GM19025 (cell line): ENCODE results near the gene PROK2.

Experiments
- ATAC-seq: cut with Tn5 transposase; IDR thresholded peaks from one replicate; pipeline ENCODE4 v1.9.1; 2021; ENCODE audit warnings: mild to moderate bottlenecking, low read depth, moderate library complexity; ENCODE audit not compliant: unreplicated experiment

The PROK2 gene

DNA sequence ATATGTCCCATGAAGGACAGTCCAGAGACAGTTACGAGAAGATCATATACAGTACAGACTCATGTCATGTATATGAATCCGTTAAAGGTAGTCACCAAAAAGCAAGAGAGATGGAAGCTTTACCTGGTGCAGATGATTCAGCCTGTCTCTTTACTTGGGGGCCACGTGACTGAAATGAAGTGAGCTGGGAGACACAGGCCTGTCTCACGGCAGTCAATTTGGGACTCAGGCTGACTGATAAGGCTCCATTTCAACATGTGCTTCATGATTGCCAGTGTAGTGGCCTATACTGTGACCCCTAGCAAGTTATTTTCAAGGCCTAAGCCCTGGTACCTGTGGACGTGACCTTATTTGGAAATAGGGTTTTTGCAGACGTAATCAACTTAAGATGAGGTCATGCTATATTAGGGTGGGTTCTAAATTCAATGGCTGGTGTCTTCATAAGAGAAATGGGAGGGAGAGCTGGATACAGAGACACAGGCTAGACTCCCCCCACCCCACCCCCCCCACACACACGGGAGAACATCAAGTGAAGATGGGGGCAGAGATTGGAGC, 3.0 kb upstream of the PROK2 start:
- ATAC-seq = no peak

DNA sequence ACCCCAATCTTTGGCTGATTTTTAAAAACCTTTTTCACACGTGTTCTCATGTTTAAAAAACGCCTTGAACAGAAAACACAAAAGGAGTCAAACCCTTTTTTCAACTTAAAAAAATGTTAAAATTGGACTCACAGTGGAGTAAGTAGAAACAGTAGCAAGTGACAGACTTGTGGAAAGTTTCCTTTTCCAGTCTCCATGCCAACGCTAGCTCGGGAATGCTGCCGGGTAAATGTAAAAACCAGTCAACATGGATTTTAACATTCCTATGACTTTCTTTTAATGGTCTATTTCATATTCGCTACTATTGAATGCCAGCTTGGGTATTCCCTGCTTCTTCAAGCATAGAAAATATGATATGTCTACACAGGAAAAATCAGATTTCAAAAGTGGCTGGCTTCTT, 1.6 kb upstream of the PROK2 start:
- no peak for ATAC-seq

- ATAC-seq = no peak
Measured at GRCh38 chr3:71786217-71786549, 1.2 kb upstream of the PROK2 start.

GRCh38 chr3:71785532-71786216, 726 bp upstream of the PROK2 start:
- ATAC-seq = no peak

GRCh38 chr3:71784201-71784913, 591 bp downstream of the PROK2 start:
- ATAC-seq = no peak

DNA sequence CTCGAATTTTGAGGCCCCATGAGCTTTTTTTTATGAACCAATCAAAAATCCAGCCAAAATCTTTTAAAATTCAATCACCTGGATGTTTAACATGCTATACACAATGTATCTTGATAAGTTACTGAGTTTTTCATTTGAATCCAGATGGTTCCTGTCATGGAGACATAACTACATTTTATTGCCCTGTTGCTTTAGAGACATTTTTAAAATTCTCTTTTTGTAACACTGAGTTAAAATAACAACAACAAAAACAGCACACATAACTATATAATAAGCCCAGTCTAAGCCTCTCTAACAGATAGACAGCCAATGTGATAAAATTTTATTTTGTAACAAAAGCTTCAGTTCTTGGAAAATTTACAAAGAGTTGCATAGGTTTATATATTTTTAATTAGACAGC, 1.8 kb downstream of the PROK2 start:
- no peak for ATAC-seq

DNA sequence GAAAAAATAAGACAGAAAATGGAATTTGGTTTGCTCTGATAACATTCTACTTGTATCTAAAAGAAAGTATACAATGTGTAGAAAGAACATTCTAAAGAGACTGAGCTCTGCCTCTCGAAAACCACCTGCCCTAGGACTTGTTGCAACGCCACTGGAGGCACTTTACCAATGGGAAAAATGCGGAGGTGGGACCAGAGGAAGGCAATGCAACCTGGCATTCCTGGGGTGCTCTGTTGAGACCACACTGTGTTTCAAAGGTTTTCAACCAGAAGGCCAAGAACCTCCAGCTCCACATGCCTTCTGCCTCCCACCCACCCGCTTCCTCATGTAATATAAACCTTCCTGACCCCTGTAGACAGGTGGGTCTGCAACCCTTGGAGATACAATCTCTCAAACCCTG, 4.5 kb downstream of the PROK2 start:
- ATAC-seq = no peak

DNA sequence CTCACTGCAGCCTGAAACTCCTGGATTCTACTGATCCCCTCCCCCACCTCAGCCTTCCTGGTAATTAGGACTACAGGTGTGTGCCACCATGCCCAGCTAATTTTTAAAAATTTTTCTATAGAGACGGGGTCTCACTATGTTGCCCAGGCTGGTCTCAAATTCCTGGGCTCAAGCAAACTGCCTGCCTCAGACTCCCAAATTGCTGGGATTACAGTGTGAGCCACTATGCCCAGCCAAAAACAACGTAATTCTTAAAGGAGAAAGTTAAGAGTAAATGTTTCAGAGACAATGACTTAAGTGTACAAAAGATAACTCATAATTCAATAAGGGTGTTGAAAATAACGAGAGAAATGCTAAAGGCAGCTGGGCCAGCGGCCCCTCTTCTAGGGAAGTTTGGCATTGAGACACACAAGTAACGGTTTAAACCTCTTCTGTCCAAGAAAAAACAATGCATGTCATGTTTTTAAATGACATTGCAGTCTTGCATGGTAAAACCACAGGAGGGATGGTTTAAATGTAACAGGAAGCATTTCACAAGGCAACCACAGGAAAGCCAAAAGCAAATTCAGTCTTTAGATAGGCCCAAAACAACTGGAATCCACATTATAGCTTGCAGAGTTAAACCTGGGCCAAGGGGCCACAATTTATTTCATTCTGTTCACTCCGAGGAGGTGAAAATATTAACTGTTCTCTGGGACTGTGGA, 5.1 kb downstream of the PROK2 start:
- ATAC-seq = no peak

DNA sequence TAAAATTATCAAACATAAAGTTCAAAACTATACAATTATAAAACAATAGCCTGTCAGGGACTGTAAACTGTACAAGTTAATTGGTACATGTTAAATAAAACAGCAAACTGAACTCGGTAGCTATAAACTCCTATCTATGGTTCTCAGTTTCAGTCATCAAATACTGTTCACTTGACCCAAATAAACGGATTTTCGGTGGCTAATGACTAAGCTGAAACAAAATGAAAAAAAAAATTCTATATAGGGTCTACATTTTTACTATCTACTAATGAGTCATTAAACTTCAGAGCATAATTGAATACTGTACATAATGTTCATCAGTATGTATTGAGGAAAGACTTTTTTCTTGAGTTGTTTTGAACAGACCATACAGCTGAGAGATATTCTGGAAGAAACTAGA, 6.6 kb downstream of the PROK2 start:
- no peak for ATAC-seq

DNA sequence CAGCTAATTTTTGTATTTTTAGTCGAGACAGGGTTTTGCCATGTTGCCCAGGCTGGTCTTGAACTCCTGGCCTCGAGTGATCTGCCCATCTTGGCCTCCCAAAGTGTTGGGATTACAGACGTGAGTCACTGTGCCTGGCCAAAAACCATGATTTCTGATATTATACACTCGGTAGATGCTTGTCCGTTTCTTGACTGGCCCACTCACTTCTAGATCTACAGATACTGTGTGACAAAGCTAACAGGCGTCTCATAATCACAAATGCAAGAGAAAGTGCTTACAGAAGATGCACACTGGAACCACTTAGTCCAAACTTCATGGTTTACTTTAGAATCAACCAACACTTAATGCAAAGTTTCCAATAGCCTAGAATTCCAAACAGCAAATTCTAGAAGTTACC, 8.4 kb downstream of the PROK2 start:
- no peak for ATAC-seq

GRCh38 chr3:71771884-71772283, 13.1 kb downstream of the PROK2 start:
- ATAC-seq = no peak

GRCh38 chr3:71771126-71771525, 13.8 kb downstream of the PROK2 start:
- ATAC-seq = no peak

DNA sequence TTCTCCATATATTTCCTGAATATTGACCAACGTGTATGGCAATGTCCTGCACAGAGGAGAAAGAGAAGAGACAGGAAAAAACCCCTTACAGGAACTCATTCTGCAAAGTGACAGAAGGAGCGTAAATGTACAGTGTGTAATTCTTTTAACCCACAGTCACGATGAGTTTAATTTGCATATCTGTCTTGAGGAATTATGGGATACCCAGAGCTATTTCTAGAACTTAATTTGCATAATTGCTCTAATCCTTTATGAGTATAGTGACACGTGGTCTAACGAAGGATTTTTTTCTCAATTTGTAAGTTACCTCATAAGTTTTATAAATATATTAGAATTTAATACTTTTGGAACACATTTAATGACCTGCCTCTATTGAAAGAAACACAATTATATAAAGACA, 21.5 kb downstream of the PROK2 start:
- no peak for ATAC-seq

DNA sequence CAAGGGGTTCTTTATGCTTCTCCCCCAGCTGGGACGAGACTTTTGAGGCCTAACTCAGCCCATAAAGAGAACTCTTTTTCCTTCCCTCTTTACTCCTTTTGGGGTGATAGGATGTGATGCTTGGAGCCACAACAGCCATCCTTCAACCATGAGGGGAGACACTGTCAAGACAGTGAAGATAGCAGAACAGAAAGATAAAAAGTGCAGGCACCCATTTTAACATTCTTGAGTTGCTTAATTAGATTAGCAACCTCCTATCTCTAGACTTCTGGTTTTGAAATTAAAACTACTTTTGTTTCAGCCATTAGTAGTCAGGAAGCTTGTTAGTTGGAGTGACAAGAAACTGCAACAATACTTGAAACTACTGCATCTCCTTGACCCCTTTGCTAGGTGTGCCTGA, 24.8 kb downstream of the PROK2 start:
- ATAC-seq = no peak

- ATAC-seq = no peak
Measured at GRCh38 chr3:71759401-71759800, 25.5 kb downstream of the PROK2 start.

- ATAC-seq = no peak
Measured at GRCh38 chr3:71758091-71758490, 26.9 kb downstream of the PROK2 start.

DNA sequence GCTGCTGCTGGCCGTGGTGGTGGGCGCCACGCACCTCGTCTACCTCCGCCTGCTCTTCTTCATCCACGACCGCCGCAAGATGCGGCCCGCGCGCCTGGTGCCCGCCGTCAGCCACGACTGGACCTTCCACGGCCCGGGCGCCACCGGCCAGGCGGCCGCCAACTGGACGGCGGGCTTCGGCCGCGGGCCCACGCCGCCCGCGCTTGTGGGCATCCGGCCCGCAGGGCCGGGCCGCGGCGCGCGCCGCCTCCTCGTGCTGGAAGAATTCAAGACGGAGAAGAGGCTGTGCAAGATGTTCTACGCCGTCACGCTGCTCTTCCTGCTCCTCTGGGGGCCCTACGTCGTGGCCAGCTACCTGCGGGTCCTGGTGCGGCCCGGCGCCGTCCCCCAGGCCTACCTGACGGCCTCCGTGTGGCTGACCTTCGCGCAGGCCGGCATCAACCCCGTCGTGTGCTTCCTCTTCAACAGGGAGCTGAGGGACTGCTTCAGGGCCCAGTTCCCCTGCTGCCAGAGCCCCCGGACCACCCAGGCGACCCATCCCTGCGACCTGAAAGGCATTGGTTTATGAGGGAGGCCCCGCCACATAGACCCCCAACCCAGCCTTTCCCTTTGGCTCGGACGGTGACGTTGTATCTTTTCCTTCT, 30.2 kb downstream of the PROK2 start:
- ATAC-seq = no peak

GRCh38 chr3:71753701-71754609, 31.0 kb downstream of the PROK2 start, which contains the start of gene GPR27:
GPR27 (plus strand) TSS chr3:71753855; CDS start chr3:71754050, 195 bp downstream.
- no peak for ATAC-seq

- no peak for ATAC-seq
Measured at GRCh38 chr3:71752831-71753700, 31.9 kb downstream of the PROK2 start.
